Fibroblast of lung (primary cell): Measurements from ENCODE around the gene EIF3B. TPM values are rescaled to one million over a fixed set of nuclear protein-coding genes. Genes with fewer than 3 reads are reported as not detected.

Experiments used
- DNase-seq, 2 donors: peaks; one replicate each; pipeline versions ENCODE4 v3.0.0 to v3.0.0-alpha.2; 2010; ENCODE audit warnings: low read depth in 2 of 2
- H2AFZ ChIP-seq: 2 replicates; pipeline ENCODE4 v1.5.1; 2012; ENCODE audit warnings: low read length, control low read depth, inconsistent platforms
- H3K27ac ChIP-seq: 2 replicates; pipeline ENCODE4 v1.5.1; 2011; ENCODE audit warnings: low read length, control low read depth; ENCODE audit not compliant: insufficient read depth
- H3K27me3 ChIP-seq: 2 replicates; pipeline ENCODE4 v1.5.1; 2011; ENCODE audit warnings: mild to moderate bottlenecking, low read length; ENCODE audit not compliant: control insufficient read depth, insufficient read depth
- H3K36me3 ChIP-seq: 2 replicates; pipeline ENCODE4 v1.5.1; 2011; ENCODE audit warnings: low read length; ENCODE audit not compliant: control insufficient read depth, insufficient read depth
- H3K4me1 ChIP-seq: 2 replicates; pipeline ENCODE4 v1.5.1; 2011; ENCODE audit warnings: low read length; ENCODE audit not compliant: control insufficient read depth, insufficient read depth; ENCODE audit errors: extremely low read depth
- H3K4me2 ChIP-seq: 2 replicates; pipeline ENCODE4 v1.5.1; 2011; ENCODE audit warnings: low read length, control low read depth; ENCODE audit not compliant: insufficient read depth; ENCODE audit errors: extremely low read depth
- H3K4me3 ChIP-seq, 4 experiments: fragments of 200-600 bp in 1 of 4; sonication (generic) in 1 of 4; replicated peaks in 1 of 4; 2 replicates each; pipeline ENCODE4 v1.5.1; 2011 to 2016; ENCODE audit warnings: low read length in 4 of 4, low read depth in 3 of 4, mild to moderate bottlenecking in 3 of 4, control low read depth in 2 of 4, inconsistent platforms in 1 of 4, mixed read lengths in 1 of 4; ENCODE audit not compliant: insufficient read depth in 1 of 4; ENCODE audit errors: control extremely low read depth in 1 of 4
- H3K79me2 ChIP-seq: 2 replicates; pipeline ENCODE4 v1.5.1; 2012; ENCODE audit warnings: mild to moderate bottlenecking, low read length, inconsistent platforms; ENCODE audit not compliant: control insufficient read depth, insufficient read depth
- H3K9ac ChIP-seq: 2 replicates; pipeline ENCODE4 v1.5.1; 2011; ENCODE audit warnings: mild to moderate bottlenecking, low read length, control low read depth; ENCODE audit not compliant: insufficient read depth
- H3K9me3 ChIP-seq: 2 replicates; pipeline ENCODE4 v1.5.1; 2012; ENCODE audit warnings: low read depth, low read length; ENCODE audit not compliant: control insufficient read depth, insufficient read depth
- H4K20me1 ChIP-seq: 2 replicates; pipeline ENCODE4 v1.5.1; 2011; ENCODE audit warnings: low read length; ENCODE audit not compliant: control insufficient read depth, insufficient read depth; ENCODE audit errors: extremely low read depth
- CTCF ChIP-seq, 2 donors: IDR thresholded peaks in 1 of 2; conservative IDR thresholded peaks in 1 of 2; 1 replicate in 1 of 2; 2 replicates in 1 of 2; pipeline ENCODE4 v1.5.1; 2011 to 2012; ENCODE audit warnings: low read length in 2 of 2, control low read depth in 1 of 2, inconsistent platforms in 1 of 2, low read depth in 1 of 2, mild to moderate bottlenecking in 1 of 2
- EZH2 ChIP-seq: IDR thresholded peaks from 2 replicates; pipeline ENCODE4 v1.5.1; 2012; ENCODE audit warnings: low read length, control low read depth, mild to moderate bottlenecking; ENCODE audit errors: missing control alignments
- polyA plus RNA-seq, 2 donors: library from polyadenylated mRNA; depleted of rRNA in 1 of 2; stranded (reverse) in 1 of 2; unstranded in 1 of 2; fragments of >200 nt; gene quantifications; 2 replicates each; pipeline ENCODE4 v1.2.1, GENCODE V29; 2011 to 2012; ENCODE audit warnings: missing spikeins in 1 of 2
- total RNA-seq: library from RNA; depleted of rRNA; stranded (reverse); fragments of >200 nt; gene quantifications from 2 replicates; pipeline ENCODE4 v1.2.1, GENCODE V29; 2014

Gene EIF3B
- total and polyA plus RNA-seq, 2 donors (not counting 1 experiment from before 2014, with no cell fraction given) = 92.8 to 133 TPM

- DNase-seq = no peak
- Histone ChIP-seq H3K4me1 (no peaks in the 10 kb centered on the region), H3K9me3 (no peaks in the 10 kb centered on the region), H3K4me2 (no peak overlapping the region), H3K27ac (no peak overlapping the region), H4K20me1 (no peaks in the 10 kb centered on the region), H2AFZ (no peak overlapping the region), H3K4me3 (no peak overlapping the region), H3K9ac (no peak overlapping the region), H3K27me3 (no peaks in the 10 kb centered on the region), H3K79me2 (peaks cover 6% of the 10 kb centered on the region), H3K36me3 (peaks cover 52% of the 10 kb centered on the region)
- TF ChIP-seq EZH2 (no peak), CTCF (conservative IDR thresholded peaks at IDR 0.05 in 1 of 2, IDR thresholded peaks at IDR 0.05 in 1 of 2; ENCODE audit: low read depth in 1 of 2, low read length in 2 of 2) (no peak)
Measured at GRCh38 chr7:2371329-2371728, 16.7 kb downstream of the EIF3B start.

DNA sequence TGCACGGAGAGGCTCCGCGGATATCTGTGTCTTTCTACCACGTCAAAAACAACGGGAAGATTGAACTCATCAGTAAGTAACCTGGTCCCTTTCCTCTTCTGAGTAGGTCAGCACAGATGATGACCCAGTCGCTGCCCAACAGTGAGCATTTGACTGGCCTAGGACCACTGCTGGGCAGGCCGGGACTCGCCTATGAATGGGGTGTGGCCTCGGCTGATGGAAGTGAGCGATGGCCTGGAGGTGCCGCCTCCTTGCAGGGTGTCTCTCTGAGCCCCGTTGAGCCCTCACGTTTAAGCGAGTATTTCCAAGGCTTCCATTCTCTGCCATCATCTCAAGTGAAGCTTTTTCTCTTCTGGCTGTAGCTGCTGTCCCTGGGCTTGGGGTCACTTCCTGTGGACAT lies 18.1 kb downstream of the EIF3B start:
- peaks cover 13% of the 10 kb centered on the region for H3K79me2 ChIP-seq
- H3K27ac ChIP-seq = no peak overlapping the region
- no peak overlapping the region for H2AFZ ChIP-seq
- no peaks in the 10 kb centered on the region for H4K20me1 ChIP-seq
- H3K4me2 ChIP-seq = no peak overlapping the region
- H3K4me3 ChIP-seq = no peak overlapping the region
- H3K9me3 ChIP-seq = no peaks in the 10 kb centered on the region
- TF ChIP-seq EZH2 (no peak), CTCF (conservative IDR thresholded peaks at IDR 0.05 in 1 of 2, IDR thresholded peaks at IDR 0.05 in 1 of 2; ENCODE audit: low read depth in 1 of 2, low read length in 2 of 2) (no peak)
- no peak overlapping the region for H3K9ac ChIP-seq
- DNase-seq = no peak
- no peaks in the 10 kb centered on the region for H3K27me3 ChIP-seq
- H3K4me1 ChIP-seq = no peaks in the 10 kb centered on the region
- H3K36me3 ChIP-seq = peaks cover 52% of the 10 kb centered on the region

DNA sequence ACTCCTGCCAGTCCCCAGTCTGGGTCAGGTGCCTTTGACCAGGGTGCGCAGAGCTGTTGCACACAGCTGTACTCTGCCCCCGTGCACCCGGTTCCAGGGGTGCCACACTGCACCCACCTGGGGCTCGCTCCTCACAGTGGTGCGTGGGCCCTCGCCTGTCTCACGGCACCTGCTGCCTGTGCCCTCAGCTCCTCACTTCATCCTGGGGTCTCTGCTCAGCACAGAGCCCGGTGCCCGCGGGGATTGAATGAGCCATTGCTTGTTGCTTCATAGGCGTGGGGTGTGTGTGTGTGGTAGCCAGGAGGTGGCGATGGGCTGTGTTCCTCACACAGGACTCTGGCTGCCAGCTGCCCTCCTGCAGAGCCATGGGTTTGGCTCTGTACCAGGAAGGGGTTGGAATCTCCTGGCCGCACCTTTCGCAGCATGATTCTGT lies 18.5 kb downstream of the EIF3B start:
- peaks cover 52% of the 10 kb centered on the region for H3K36me3 ChIP-seq
- peak in 1 of 2 donors; percentile 25 for DNase-seq
- H3K27me3 ChIP-seq = no peaks in the 10 kb centered on the region
- no peak overlapping the region for H2AFZ ChIP-seq
- no peak overlapping the region for H3K4me3 ChIP-seq
- no peak overlapping the region for H3K27ac ChIP-seq
- H4K20me1 ChIP-seq = no peaks in the 10 kb centered on the region
- H3K4me2 ChIP-seq = no peak overlapping the region
- H3K9ac ChIP-seq = no peak overlapping the region
- no peak for TF ChIP-seq EZH2
- no peaks in the 10 kb centered on the region for H3K4me1 ChIP-seq
- H3K9me3 ChIP-seq = no peaks in the 10 kb centered on the region
- H3K79me2 ChIP-seq = peaks cover 13% of the 10 kb centered on the region
